HG03342 (cell line): ENCODE results near the gene SHB.

ENCODE experiments used
- ATAC-seq: cut with Tn5 transposase; IDR thresholded peaks from one replicate; pipeline ENCODE4 v1.9.1; 2021; ENCODE audit warnings: mild to moderate bottlenecking, moderate library complexity; ENCODE audit not compliant: unreplicated experiment

SHB gene

DNA sequence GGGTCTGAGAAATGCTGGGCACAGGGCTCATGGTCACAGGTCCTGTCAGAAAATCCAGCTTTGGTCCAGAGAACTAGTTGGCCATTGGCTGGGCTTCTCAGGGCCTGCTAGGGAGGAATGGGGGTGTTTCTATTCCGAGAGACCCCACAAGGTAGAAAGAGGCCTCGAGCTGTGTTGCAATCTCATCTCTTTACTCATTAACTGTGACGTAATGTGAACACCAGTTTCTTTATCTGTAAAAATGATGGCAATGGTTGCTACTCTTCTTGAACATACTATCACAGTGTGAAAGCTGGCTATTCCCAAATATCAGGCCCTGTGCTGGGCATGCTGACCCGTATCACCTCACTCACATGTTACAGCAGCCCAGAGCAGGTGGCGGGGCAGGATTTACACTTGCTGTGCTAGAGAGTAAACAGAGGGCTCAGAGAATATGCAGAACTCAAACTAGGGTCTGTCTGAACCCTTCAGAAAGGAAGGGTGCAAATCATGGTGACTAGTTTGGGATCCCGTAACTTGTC lies 129.4 kb downstream of the SHB start:
- ATAC-seq: no peak

- no peak for ATAC-seq
Measured at GRCh38 chr9:37938121-37938891, 130.7 kb downstream of the SHB start.

DNA sequence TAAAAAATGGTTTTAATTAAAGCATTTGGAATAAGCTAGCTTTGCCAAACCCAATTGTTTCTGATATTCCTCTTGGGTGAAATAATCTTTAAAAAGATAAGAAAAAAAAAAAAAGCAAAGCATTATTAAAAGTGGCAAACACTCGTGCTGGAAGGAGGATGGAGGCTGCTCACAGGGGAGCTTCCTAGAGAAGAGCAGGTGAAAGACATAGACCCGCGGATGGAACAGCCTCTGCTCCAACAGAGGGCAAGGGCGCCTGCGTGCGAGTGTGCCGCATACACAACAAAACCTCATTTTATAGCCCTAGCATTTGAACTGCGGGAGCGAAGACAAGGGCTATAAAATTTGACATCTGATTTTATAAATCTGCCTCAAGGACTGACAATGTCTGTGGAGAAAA lies 131.7 kb downstream of the SHB start:
- no peak for ATAC-seq

DNA sequence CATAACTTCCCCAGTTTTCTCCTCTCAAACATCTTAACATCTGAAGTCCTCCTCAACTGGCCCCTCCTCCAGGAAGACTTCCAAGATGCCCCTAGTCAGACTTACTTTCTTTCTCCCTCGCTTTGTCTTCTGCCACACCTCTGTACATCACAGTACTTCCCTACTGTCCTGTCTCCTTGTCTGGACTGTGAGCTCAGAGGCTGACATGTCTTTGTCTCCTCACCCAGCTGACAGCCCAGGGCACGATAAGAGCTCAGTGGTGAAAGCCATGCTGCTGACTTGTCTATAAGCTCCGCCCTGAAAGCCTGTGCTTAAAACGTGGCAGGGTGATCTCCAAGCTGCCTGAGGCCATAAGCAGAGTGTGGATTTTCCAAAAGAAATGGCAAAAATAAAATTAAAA lies 132.1 kb downstream of the SHB start:
- ATAC-seq: no peak

DNA sequence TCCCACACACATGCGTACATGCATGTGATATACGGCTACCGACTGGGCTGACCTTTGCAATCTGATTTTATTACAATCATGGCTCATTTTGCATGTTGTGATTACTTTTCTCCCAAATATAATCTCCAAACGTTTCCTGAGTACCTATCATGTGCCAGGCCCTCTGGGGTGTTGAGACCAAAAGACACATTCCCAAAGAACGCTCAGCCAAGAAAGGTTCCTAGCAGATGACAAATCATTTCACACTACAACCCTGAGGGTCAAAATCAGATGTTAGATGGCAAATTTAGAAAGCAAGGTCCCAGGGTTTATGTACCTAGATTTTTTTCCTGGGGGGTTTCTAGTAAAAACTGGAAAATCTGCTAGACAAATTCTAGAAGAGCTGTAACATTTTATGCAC lies 132.7 kb downstream of the SHB start:
- ATAC-seq: no peak

- ATAC-seq: no peak
Measured at GRCh38 chr9:37935096-37935495, 133.9 kb downstream of the SHB start.

DNA sequence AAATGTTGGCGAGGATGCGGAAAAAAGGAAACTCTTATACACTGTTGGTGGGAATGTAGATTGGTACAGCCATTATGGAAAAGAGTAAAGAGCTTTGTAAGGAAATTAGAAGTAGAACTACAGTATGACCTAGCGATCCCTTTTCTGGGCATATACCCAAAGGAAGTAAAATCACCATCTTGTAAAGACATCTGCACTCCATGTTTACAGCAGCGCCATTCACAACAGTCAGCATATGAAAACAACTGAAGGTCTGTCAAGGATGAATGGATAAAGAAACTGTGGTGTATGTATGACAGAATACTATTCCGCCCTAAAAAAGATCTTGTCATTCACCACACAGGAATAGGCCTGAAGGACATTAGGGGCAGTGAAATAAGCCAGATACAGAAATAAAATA lies 137.4 kb downstream of the SHB start:
- no peak for ATAC-seq

DNA sequence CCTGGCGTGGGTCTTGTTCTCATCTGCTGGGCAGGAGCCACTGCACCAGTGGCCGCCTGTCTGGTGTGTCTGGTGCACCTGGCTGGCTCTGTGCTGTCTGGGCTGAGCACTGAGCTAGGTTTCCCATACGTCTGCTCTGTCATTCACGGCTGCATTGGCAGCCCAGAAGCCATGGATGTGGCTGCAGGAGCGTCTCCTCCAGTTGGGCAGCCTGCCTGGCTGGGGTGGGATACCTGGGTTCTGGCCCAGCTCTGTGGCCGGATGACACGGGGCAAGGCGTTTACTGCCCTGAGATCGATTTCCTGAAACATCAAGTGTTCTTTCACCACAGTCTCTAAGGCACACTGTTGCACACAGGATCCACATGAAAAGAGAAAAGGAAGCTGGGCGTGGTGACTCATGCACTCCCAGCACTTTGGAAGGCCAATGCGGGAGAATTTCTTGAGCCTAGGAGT lies 139.6 kb downstream of the SHB start:
- ATAC-seq: no peak

- ATAC-seq: no peak
Measured at GRCh38 chr9:37928552-37929430, 140.2 kb downstream of the SHB start.

GRCh38 chr9:37927601-37928551 lies 141.2 kb downstream of the SHB start:
- no peak for ATAC-seq

- no peak for ATAC-seq
Measured at GRCh38 chr9:37927132-37927531, 141.9 kb downstream of the SHB start.

DNA sequence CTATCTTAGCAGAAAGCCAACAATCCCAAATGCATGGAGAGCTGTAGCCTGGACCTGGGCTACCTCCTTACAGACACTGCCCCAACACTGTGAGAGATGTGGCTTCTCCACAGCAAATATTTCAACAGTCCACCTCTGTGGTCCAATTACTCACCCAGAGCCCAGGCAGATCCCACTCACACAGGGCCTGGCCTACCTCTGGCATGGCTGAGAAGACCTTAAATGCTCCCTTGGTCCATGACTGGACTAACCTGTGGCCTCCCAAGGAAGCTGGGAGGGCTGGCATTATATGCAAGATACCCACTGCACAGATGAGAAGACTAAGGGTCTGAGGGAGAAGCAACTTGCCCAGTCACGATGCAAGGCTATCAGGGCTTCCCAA lies 142.3 kb downstream of the SHB start:
- no peak for ATAC-seq

DNA sequence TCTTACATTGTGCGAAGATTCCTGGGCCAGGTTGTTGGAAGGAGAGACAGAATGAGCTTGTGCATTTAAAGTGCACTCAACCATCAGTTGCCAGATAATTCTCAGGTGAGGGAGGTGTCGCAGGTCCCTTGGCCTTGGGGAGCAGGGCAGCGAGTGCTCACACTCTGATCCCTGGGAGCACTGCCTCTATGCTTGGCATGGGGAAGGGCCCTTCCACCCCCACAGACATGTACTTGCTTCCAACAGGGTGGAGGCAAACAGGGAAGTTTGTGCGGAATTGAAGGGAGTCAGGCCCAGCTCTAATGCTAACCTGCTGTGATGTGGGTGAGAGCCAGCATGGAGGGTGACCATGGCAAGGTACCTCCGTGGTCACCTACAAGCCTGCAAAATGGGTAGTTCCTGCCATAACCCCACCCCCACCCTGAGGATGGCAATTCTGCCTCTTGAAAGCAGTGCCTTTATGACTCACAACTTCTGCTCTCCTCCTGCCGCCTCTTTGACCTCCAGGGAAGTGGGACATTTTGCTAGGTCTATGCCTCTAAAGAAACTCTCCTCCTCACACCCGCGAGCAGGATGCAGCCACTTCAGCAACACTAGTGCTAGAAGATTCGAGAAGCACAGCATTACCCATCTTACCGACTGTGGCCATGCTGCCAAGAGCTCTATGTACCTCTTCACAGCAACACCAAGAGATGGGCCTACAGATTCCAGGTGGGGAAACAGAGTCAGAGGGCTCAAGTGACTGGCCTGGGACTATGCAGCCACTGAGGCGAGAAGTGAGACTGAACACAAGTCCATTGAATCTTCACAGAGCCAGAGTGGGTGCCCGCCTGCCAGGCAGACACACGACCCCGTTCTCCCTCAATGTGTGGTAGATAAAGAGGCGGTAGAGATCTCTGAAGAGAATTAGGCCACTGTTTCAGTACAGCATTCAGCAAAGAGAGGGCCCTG lies 143.0 kb downstream of the SHB start:
- ATAC-seq: no peak

- ATAC-seq: no peak
Measured at GRCh38 chr9:37925006-37925405, 144.0 kb downstream of the SHB start.

DNA sequence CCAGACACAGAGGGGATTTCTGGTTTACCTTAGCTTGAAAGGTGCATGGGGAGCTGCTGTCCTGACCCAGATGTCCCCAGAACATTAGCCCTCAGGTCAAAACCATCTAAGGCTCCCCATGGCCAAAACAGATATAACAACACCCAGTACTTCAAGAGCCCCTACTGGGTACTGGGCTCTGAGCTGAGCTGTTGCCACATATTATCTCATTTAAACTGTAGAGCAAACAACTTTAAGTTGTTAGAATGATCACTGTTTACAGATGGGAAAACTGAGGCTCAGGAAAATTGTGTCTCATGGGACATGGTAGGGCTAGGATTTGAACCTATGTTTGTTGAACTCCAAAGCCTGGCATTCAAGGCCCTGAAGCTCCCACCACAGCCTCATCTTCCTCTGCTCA lies 144.5 kb downstream of the SHB start:
- no peak for ATAC-seq

DNA sequence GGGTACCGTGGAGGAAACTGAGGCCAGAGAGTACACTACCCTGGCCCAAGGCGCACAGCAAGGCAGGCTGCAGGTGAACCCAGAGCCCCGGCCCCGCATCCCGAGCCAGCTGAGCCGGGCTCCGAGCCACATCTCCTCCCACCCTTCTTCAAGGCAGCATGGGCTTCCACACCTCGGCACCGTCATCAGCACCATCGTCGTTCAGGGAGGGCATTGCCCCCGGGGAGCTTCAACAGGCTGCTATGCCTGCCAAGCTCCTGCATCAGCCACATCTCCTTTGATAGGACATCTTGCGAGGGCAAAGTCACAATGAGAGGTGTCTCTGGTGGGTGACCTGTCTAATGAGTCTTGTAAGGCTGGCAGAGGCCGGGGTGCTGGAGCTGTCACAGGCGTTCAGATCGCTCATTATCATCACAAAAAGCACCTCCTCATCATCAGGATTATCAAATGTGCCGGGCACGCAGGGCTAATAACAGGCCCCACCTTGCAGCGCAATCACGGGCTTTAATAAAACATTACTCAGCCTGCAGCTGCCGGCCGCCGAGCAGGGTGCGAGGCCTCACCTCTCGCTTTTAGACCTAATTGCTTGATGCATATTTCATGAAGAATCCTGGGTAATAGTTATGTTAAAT lies 145.1 kb downstream of the SHB start:
- ATAC-seq: no peak

GRCh38 chr9:37923118-37923795 lies 145.8 kb downstream of the SHB start:
- ATAC-seq: no peak

GRCh38 chr9:37922363-37923117 lies 146.5 kb downstream of the SHB start:
- ATAC-seq: no peak
